Epithelial cell of proximal tubule (primary cell): ENCODE data around the gene SEMA6D. TPM values are rescaled to one million over a fixed set of nuclear protein-coding genes. Genes with fewer than 3 reads are reported as not detected.

ENCODE experiments used
- DNase-seq: peaks from one replicate; pipeline ENCODE4 v3.0.0-alpha.2; 2011; ENCODE audit warnings: low read depth
- H3K4me3 ChIP-seq: 2 replicates; pipeline ENCODE4 v1.5.1; 2011; ENCODE audit warnings: low read depth, mild to moderate bottlenecking, low read length
- total RNA-seq: library from RNA; depleted of rRNA; stranded (reverse); fragments of >200 nt; gene quantifications from 2 replicates; pipeline ENCODE4 v1.2.3, GENCODE V29; 2015
- TF ChIP-seq, protein P1 (sequence below): conservative IDR thresholded peaks from 2 replicates; pipeline ENCODE4 v1.5.1; 2012; ENCODE audit warnings: low read depth, mild to moderate bottlenecking, low read length

The SEMA6D gene
- total RNA-seq, 1 donor from 2014 or later = 2.6 TPM

DNA sequence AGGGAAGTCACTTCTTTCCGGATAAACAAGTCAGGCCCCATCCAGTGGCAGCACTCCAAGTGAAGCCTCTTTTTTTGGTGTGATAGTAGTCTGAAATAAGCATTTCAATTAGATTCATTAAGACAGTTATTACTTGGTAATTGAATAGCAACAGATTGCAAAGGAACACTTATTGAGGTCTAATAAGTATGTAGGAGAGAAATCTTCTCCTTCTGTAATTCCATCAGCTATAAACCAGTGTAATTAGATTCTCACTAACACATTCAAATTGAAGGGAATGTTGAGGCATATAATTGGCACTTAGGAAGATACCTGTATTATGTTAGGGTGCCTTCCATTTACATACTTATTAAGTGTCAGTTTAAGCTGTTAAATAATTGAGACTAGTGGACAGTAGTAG is 73.9 kb downstream of the SEMA6D start:
- TF ChIP-seq, protein P1, sequence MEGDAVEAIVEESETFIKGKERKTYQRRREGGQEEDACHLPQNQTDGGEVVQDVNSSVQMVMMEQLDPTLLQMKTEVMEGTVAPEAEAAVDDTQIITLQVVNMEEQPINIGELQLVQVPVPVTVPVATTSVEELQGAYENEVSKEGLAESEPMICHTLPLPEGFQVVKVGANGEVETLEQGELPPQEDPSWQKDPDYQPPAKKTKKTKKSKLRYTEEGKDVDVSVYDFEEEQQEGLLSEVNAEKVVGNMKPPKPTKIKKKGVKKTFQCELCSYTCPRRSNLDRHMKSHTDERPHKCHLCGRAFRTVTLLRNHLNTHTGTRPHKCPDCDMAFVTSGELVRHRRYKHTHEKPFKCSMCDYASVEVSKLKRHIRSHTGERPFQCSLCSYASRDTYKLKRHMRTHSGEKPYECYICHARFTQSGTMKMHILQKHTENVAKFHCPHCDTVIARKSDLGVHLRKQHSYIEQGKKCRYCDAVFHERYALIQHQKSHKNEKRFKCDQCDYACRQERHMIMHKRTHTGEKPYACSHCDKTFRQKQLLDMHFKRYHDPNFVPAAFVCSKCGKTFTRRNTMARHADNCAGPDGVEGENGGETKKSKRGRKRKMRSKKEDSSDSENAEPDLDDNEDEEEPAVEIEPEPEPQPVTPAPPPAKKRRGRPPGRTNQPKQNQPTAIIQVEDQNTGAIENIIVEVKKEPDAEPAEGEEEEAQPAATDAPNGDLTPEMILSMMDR = no peak
- no peak overlapping the region for H3K4me3 ChIP-seq
- DNase-seq = no peak

- H3K4me3 ChIP-seq = no peak overlapping the region
- DNase-seq = no peak
- TF ChIP-seq, protein P1 = no peak
These were observed 74.9 kb downstream of the SEMA6D start for GRCh38 chr15:47792231-47792630.

DNA sequence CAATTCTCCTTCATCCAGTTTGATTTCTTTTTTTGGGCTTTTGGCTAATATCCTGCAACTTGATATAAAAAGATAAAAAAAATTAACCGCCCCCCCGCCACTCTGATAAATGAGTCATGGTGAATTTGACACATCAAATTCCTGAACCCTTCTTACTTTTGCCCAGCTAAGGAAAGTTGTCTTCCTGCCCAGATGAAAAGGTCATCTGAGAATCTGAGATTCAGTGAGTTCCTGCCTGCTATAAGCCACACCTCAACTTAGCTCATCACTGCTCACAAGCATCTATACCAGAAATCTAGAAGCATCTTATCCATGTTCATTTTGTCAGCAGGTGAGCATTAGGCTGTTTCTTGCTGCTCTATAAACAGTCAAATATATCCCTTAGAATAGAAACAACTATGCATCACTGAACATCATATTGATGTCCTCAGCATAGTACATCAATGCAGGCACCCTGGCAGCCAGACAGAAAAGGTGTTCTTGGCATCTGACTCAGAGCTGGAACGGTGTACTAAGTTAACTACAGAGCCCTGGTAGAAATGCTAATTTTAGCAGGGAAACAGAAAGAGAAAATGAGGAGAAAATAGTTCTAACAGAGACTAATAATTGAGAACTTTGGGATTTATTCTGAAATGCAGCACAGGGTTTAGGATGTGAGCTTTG is 77.1 kb downstream of the SEMA6D start:
- no peak for DNase-seq
- no peak overlapping the region for H3K4me3 ChIP-seq
- TF ChIP-seq, protein P1 = no peak

- DNase-seq = no peak
- no peak overlapping the region for H3K4me3 ChIP-seq
- TF ChIP-seq, protein P1 = no peak
These were observed 78.6 kb downstream of the SEMA6D start for GRCh38 chr15:47795864-47796263.

GRCh38 chr15:47796339-47796738 is 79.0 kb downstream of the SEMA6D start:
- TF ChIP-seq, protein P1 = no peak
- no peak overlapping the region for H3K4me3 ChIP-seq
- DNase-seq = no peak

- H3K4me3 ChIP-seq = no peak overlapping the region
- TF ChIP-seq, protein P1 = no peak
- DNase-seq = no peak
These were observed 79.5 kb downstream of the SEMA6D start for GRCh38 chr15:47796830-47797229.

GRCh38 chr15:47801522-47801921 is 84.2 kb downstream of the SEMA6D start:
- H3K4me3 ChIP-seq = no peak overlapping the region
- DNase-seq = no peak
- TF ChIP-seq, protein P1 = no peak
